Measurements from ENCODE around the gene CELF4. TPM values are rescaled to one million over a fixed set of nuclear protein-coding genes. Genes with fewer than 3 reads are reported as not detected.
"Not testable (repeated sequence)": the region's sequence is repeated elsewhere in the genome, so short reads cannot be mapped to it uniquely, and the experiment has no call there.

CELF4 gene
- total RNA-seq, 1 experiment from 2014 or later: 0.15 TPM

- DNase-seq (ENCODE audit: extremely low read depth, low read depth): no peak
Measured at GRCh38 chr18:37378336-37379010, 187.1 kb downstream of the CELF4 start.

- DNase-seq (ENCODE audit: extremely low read depth, low read depth): no peak
Measured at GRCh38 chr18:37375181-37375580, 190.4 kb downstream of the CELF4 start.

GRCh38 chr18:37368110-37368954 lies 197.3 kb downstream of the CELF4 start:
- DNase-seq (ENCODE audit: extremely low read depth, low read depth): no peak

GRCh38 chr18:37364237-37364636 lies 201.4 kb downstream of the CELF4 start:
- DNase-seq (ENCODE audit: extremely low read depth, low read depth): no peak

GRCh38 chr18:37362158-37362890 lies 203.3 kb downstream of the CELF4 start:
- no peak for DNase-seq (ENCODE audit: extremely low read depth, low read depth)

GRCh38 chr18:37361335-37362157 lies 204.1 kb downstream of the CELF4 start:
- DNase-seq (ENCODE audit: extremely low read depth, low read depth): no peak

- DNase-seq (ENCODE audit: extremely low read depth, low read depth): not testable (repeated sequence)
Measured at GRCh38 chr18:37358061-37358460, 207.5 kb downstream of the CELF4 start.

- no peak for DNase-seq (ENCODE audit: extremely low read depth, low read depth)
Measured at GRCh38 chr18:37355772-37356171, 209.8 kb downstream of the CELF4 start.

- no peak for DNase-seq (ENCODE audit: extremely low read depth, low read depth)
Measured at GRCh38 chr18:37351110-37351509, 214.5 kb downstream of the CELF4 start.

- DNase-seq (ENCODE audit: extremely low read depth, low read depth): no peak
Measured at GRCh38 chr18:37348729-37349128, 216.9 kb downstream of the CELF4 start.

- DNase-seq (ENCODE audit: extremely low read depth, low read depth): no peak
Measured at GRCh38 chr18:37346048-37346447, 219.6 kb downstream of the CELF4 start.

GRCh38 chr18:37343542-37343851 lies 222.1 kb downstream of the CELF4 start:
- no peak for DNase-seq (ENCODE audit: extremely low read depth, low read depth)

GRCh38 chr18:37341473-37342086 lies 224.0 kb downstream of the CELF4 start:
- no peak for DNase-seq (ENCODE audit: extremely low read depth, low read depth)

GRCh38 chr18:37341016-37341415 lies 224.6 kb downstream of the CELF4 start:
- DNase-seq (ENCODE audit: extremely low read depth, low read depth): no peak

GRCh38 chr18:37339701-37340215 lies 225.8 kb downstream of the CELF4 start:
- no peak for DNase-seq (ENCODE audit: extremely low read depth, low read depth)

GRCh38 chr18:37336568-37337285 lies 228.9 kb downstream of the CELF4 start:
- DNase-seq (ENCODE audit: extremely low read depth, low read depth): no peak

GRCh38 chr18:37335409-37335736 lies 230.2 kb downstream of the CELF4 start:
- DNase-seq (ENCODE audit: extremely low read depth, low read depth): no peak

- DNase-seq (ENCODE audit: extremely low read depth, low read depth): no peak
Measured at GRCh38 chr18:37334631-37335408, 230.8 kb downstream of the CELF4 start.
